Measurements from ENCODE around the gene PDHA1. TPM values are rescaled to one million over a fixed set of nuclear protein-coding genes. Genes with fewer than 3 reads are reported as not detected.

The PDHA1 gene
- total RNA-seq, 4 donors from 2014 or later, result 62.5 to 87.2 (median 73.6) TPM

DNA sequence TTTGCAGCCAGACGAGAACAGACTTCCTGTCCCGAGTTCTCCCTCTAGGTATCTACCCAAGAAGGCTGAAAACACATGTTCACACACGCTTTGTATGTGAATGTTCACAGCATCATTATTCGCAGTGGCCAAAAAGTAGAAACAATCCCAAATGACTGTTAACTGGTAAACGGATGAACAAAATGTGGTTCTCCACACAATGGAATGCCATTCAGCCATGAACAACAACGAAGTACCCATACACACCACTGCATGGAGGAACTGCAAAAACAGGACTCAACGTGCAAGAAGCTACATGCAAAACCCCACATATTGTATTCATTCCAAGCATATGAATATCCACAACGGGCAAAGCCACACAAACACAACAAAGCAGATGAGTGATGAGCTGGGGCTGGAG lies 45.0 kb downstream of the PDHA1 start:
- no peak overlapping the region for H3K4me3 ChIP-seq (ENCODE audit: low read depth, poor library complexity, severe bottlenecking)
- DNase-seq (ENCODE audit: low spot score in 2 of 2), result peak in 1 of 2 donors; percentile 23
- 48 to 65% methylated on average over 8 of the region's 8 CpGs for WGBS, 2 donors
- intact Hi-C loops (cut with DNase I; ENCODE audit: low total_unique reads), result no loop called here
- TF ChIP-seq, protein P1, sequence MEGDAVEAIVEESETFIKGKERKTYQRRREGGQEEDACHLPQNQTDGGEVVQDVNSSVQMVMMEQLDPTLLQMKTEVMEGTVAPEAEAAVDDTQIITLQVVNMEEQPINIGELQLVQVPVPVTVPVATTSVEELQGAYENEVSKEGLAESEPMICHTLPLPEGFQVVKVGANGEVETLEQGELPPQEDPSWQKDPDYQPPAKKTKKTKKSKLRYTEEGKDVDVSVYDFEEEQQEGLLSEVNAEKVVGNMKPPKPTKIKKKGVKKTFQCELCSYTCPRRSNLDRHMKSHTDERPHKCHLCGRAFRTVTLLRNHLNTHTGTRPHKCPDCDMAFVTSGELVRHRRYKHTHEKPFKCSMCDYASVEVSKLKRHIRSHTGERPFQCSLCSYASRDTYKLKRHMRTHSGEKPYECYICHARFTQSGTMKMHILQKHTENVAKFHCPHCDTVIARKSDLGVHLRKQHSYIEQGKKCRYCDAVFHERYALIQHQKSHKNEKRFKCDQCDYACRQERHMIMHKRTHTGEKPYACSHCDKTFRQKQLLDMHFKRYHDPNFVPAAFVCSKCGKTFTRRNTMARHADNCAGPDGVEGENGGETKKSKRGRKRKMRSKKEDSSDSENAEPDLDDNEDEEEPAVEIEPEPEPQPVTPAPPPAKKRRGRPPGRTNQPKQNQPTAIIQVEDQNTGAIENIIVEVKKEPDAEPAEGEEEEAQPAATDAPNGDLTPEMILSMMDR (IDR thresholded peaks at IDR 0.05), result no peak
- TF ChIP-seq POLR2A (IDR thresholded peaks at IDR 0.05), result no peak

DNA sequence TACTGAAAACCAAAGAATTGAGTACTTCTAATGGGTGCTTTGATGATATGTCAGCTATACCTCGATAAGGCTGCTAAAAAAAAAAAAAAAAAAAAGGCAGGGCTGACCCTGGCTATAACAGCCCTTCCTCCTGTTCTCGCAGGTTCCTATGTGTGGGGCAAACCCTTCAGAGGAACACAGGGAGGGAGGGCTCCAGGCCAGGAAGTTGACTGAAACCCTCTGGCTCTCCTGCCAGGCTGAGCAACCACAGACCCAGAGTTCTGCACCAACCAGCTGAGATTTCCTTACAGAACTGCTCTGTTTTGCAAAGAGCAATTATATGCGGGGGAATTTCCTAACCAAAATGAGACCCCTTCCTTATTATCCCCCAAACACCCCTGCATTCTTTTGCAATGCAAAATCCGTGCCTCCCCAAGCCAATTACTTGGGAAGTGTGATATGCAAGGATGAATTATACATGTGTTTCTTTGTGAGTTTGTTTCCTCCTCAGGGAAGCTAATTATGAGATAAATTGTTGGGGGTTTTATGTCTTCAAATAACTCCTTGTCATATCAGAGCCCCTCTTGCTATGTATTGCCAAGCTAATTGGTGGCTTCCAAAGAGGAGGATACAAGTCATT lies 45.6 kb downstream of the PDHA1 start:
- DNase-seq (ENCODE audit: low spot score in 2 of 2), result peak in 1 of 2 donors; percentile 26
- 4 to 30% methylated on average over 4 of the region's 4 CpGs for WGBS, 2 donors
- no peak for TF ChIP-seq POLR2A (IDR thresholded peaks at IDR 0.05)
- TF ChIP-seq, protein P1 (IDR thresholded peaks at IDR 0.05), result no peak
- intact Hi-C loops (cut with DNase I; ENCODE audit: low total_unique reads), result no loop called here
- H3K4me3 ChIP-seq (ENCODE audit: low read depth, poor library complexity, severe bottlenecking), result no peak overlapping the region

- H3K4me3 ChIP-seq (ENCODE audit: low read depth, poor library complexity, severe bottlenecking), result no peak overlapping the region
- DNase-seq (ENCODE audit: low spot score in 2 of 2), result no peak
- intact Hi-C loops (cut with DNase I; ENCODE audit: low total_unique reads), result no loop called here
- WGBS, 2 donors, result 81 to 88% methylated on average over 12 of the region's 12 CpGs
- no peak for TF ChIP-seq POLR2A (IDR thresholded peaks at IDR 0.05)
- TF ChIP-seq, protein P1 (IDR thresholded peaks at IDR 0.05), result no peak
Measured at GRCh38 chrX:19392078-19392477, 48.4 kb downstream of the PDHA1 start.

DNA sequence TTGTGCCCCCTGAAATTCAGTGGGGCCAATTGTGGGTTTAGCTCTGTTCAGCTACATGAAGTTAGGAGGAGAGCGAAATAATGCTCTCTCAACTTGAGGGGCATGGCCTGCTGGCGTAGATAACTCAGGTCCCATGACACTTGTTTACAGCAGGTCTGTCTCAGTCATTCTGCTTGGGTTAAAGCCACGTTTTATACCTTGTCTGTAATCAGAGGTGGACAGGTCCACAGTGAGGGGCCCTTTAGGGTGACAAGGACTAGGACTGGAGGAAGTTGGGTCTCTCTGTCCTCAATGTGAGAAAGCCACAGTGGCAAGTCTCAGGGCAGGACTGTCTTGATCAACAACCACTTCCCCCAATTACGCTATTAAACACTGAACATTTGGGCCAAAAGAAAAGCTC lies 49.0 kb downstream of the PDHA1 start:
- TF ChIP-seq, protein P1 (IDR thresholded peaks at IDR 0.05), result no peak
- no peak for TF ChIP-seq POLR2A (IDR thresholded peaks at IDR 0.05)
- WGBS, 2 donors, result 76 to 90% methylated on average over 4 of the region's 4 CpGs
- no peak for DNase-seq (ENCODE audit: low spot score in 2 of 2)
- intact Hi-C loops (cut with DNase I; ENCODE audit: low total_unique reads), result no loop called here
- H3K4me3 ChIP-seq (ENCODE audit: low read depth, poor library complexity, severe bottlenecking), result no peak overlapping the region

DNA sequence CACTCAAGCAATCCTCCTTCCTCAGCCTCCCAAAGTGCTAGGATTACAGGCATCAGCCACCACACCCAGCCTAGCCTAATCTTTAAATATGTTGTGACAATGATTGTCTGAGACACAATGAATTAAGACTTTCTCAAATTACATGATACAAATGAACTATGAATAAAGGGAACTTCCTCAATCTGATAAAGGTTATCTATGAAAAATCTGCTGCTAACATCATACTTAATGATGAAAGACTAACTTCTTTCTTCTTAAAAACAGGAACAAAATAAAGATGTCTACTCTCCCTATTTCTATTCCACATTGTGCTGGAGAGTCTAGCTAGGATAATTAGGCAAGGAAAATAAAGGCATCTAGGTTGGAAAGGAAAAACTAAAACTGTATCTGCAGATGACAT lies 60.0 kb downstream of the PDHA1 start:
- TF ChIP-seq, protein P1 (IDR thresholded peaks at IDR 0.05), result no peak
- TF ChIP-seq POLR2A (IDR thresholded peaks at IDR 0.05), result no peak
- no peak overlapping the region for H3K4me3 ChIP-seq (ENCODE audit: low read depth, poor library complexity, severe bottlenecking)
- DNase-seq (ENCODE audit: low spot score in 2 of 2), result no peak
- intact Hi-C loops (cut with DNase I; ENCODE audit: low total_unique reads), result no loop called here

- TF ChIP-seq POLR2A (IDR thresholded peaks at IDR 0.05), result no peak
- DNase-seq (ENCODE audit: low spot score in 2 of 2), result no peak
- H3K4me3 ChIP-seq (ENCODE audit: low read depth, poor library complexity, severe bottlenecking), result no peak overlapping the region
- intact Hi-C loops (cut with DNase I; ENCODE audit: low total_unique reads), result no loop called here
- 88 to 92% methylated on average over 2 of the region's 2 CpGs for WGBS, 2 donors
Measured at GRCh38 chrX:19410259-19410658, 66.5 kb downstream of the PDHA1 start.

Other genes starting within 250 kb of the PDHA1 start
- under 1 TPM; 0.47 to 0.62 (median 0.56) TPM for gene ADGRG2, start 221.5 kb upstream of the PDHA1 start, total RNA-seq
- under 1 TPM in 2 of 4 donors, not detected in 2; 0.11 to 0.15 TPM for gene MAP3K15, start 171.6 kb downstream of the PDHA1 start, total RNA-seq

Measured in lower leg skin (tissue), 4 donors.